ENCODE data around the gene MC5R.
"Not testable (repeated sequence)": the region's sequence is repeated elsewhere in the genome, so short reads cannot be mapped to it uniquely, and the experiment has no call there.

The MC5R gene

DNA sequence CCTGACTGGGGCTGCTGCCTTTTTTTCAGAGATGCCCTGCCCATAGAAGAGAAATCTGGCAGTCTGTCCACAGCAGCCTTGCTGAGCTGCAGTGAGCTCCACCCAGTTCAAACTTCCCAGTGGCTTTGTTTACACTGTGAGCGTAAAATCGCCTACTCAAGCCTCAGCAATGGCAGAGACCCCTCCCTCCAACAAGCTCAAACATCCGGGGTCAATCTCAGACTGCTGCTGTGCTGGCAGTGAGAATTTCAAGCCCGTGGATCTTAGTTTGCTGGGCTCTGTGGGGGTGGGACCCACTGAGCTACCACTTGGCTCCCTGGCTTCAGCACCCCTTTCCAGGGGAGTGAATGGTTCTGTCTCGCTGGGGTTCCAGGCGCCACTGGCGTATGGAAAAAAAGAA is 38.9 kb downstream of the MC5R start:
- DNase-seq = not testable (repeated sequence)

DNA sequence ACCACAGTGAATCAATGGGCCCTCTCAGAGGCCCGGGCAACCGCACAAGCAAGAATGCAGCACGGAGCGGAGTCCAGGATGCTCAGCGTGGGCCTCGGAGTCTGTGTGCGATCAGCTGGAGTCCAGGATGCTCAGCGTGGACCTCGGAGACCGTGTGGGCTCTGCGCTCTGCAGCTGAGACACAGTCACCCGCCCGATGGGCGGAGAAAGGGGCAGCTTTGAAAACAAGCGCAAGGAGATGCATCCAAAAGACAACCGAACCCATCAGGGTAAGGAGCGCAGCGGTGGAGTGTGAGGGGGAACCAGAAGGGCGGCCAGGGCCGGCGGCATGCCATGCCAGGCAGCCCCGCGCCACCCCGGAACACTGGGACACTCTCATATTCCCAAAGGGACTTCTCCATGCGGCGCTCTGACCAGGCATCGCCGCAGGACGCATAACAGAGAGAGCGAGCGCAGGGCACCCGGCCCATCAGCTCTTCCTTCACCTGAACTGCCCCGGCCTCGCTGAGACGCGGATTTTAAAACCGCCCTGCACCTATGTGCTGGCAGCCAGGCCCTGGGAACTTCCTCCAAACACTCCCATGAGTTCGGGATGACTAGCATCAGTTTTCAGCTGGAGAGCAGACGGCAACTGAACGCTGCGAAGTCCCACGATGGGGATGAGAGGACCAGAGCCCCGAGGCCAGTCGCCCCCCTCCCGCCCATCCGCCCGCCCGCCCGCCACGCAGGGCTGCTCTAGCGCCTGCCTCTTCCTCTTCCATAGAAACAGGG is 44.7 kb downstream of the MC5R start:
- no peak for DNase-seq

DNA sequence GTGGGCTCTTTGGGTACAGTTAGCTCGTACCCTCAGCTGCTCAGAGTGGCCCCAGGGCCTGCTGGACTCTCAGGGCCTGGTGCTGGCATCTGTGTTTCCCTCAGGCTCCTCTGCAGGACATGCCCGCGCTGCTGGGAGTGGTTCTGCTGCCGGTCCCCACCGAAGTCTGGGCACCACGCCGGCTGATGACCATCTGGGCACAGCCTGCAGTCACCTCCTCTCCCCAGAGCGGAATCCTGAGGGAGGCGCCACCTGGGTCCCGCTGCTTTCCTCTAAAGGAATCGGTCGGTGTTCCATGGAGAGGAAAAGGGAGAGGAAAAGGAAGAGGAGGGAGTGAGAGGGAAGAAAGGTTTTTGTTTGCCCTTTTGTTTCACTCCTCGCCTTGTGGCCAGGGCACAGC is 47.8 kb downstream of the MC5R start:
- DNase-seq = no peak

DNA sequence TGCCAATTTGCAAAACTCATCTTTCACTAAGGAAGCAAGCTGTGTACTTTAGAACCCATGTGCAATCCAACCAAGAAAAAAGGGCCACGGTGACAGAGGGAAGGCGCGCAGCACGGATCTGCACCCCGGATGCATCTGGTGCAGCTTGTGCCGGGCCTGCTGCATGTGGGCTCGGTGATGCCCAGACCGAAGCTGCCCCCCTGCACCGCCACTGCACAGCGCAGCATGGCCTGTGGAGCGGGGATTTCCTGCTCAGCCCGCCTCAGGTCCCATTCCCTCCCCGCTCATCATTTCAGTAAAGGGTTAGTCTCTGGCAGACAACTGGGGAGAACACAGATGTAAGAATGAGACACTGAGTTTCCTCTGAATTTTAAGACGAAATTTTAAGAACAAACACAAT is 48.4 kb downstream of the MC5R start:
- DNase-seq = no peak

DNA sequence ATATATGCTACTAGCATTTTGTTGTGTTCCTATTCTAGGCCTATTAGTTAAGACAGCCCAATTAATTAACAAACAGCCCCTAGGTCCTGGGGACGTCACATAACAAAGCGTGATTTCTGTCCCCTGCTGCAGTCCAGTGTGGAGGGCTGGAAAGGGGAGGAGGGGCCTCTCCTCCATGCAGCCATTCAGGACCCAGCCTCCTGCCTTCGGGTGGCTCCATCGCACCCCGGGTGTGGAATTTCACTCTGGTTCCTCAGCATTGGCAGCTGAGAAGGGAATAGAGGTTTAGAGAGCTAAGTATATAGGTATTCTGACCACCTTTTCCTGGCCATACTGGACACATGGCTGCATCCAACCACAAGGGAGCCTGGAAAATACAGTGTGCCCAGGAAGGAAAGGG is 49.0 kb downstream of the MC5R start:
- DNase-seq = no peak

DNA sequence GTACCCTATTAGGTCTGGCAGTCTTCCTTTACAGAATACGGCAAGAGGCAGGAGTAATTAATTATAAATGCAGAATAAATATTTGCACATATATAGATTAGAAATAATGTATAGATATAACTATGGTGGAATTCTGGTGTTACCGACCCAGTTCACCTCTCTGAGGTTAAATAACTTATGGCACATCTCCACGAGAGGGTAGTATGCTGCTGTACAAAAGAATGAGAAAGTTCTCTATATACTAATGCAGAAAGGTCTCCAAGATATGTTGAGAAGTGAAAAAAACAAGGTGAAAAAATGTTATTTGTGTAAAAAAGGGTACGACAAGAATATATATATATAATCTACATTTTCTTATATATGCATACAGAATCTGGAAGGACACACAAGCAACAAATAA is 50.6 kb downstream of the MC5R start:
- no peak for DNase-seq
